Thyroid gland (tissue), 4 donors: Measurements from ENCODE around the gene RELB. TPM values are rescaled to one million over a fixed set of nuclear protein-coding genes. Genes with fewer than 3 reads are reported as not detected.

Source experiments
- DNase-seq, 2 donors: peaks; one replicate each; pipeline ENCODE4 v3.0.0-alpha.2; 2019
- H3K27ac ChIP-seq, 3 donors: fragments of 200-600 bp; sonication (generic); 1 replicate in 2 of 3; 2 replicates in 1 of 3; pipeline ENCODE4 v1.5.1; 2016 to 2019; ENCODE audit warnings: mild to moderate bottlenecking in 1 of 3, moderate library complexity in 1 of 3
- H3K27me3 ChIP-seq: fragments of 200-600 bp; sonication (generic); one replicate; pipeline ENCODE4 v1.5.1; 2019
- H3K36me3 ChIP-seq, 2 donors: fragments of 200-600 bp; sonication (generic); one replicate each; pipeline ENCODE4 v1.5.1; 2016 to 2019
- H3K4me1 ChIP-seq, 2 donors: fragments of 200-600 bp; sonication (generic); one replicate each; pipeline ENCODE4 v1.5.1; 2017 to 2019
- H3K4me3 ChIP-seq, 3 donors: fragments of 200-600 bp; sonication (generic); replicated peaks in 1 of 3; 1 replicate in 2 of 3; 2 replicates in 1 of 3; pipeline ENCODE4 v1.5.1; 2016; ENCODE audit warnings: mild to moderate bottlenecking in 1 of 3
- H3K9me3 ChIP-seq: fragments of 200-600 bp; sonication (generic); one replicate; pipeline ENCODE4 v1.5.1; 2017
- CTCF ChIP-seq, 6 experiments: fragments of 200-600 bp in 3 of 6; fragments of 450-650 bp in 3 of 6; sonication (generic) in 3 of 6; IDR thresholded peaks; one replicate each; pipeline ENCODE4 v1.5.1; 2016 to 2019; ENCODE audit warnings: antibody characterized with exemption in 6 of 6, mild to moderate bottlenecking in 2 of 6, inconsistent platforms in 1 of 6, moderate library complexity in 1 of 6
- POLR2A ChIP-seq, 2 donors: fragments of 450-650 bp; IDR thresholded peaks; one replicate each; pipeline ENCODE4 v1.6.1; 2017; ENCODE audit warnings: antibody characterized with exemption in 2 of 2, mild to moderate bottlenecking in 2 of 2, moderate library complexity in 1 of 2
- WGBS, 2 donors: methylation state at CpG; one replicate each; pipeline ENCODE4 v1.1.5; 2017; 5-methylcytosine and 5-hydroxymethylcytosine counted together
- intact Hi-C: fragments of 100-400 bp; cut with DNase I; formaldehyde crosslinking; loops from one replicate; pipeline ENCODE4 v1.15.1; 2023
- total RNA-seq, 4 donors: library from RNA; depleted of rRNA; stranded (reverse); fragments of >200 nt; gene quantifications; one replicate each; pipeline ENCODE4 v1.2.3, GENCODE V29; 2016

The RELB gene
- total RNA-seq, 4 donors from 2014 or later = 6.7 to 11.3 (median 9.1) TPM

- TF ChIP-seq POLR2A (IDR thresholded peaks at IDR 0.05) (no peak), CTCF (IDR thresholded peaks at IDR 0.05) (no peak)
- peaks cover 35 to 40% of the 10 kb centered on the region in 2 donors for H3K36me3 ChIP-seq
- no peaks in the 10 kb centered on the region for H3K27me3 ChIP-seq
- H3K4me3 ChIP-seq = peak overlapping the region in 2 of 3 donors; percentile 57 to 75
- intact Hi-C loops = no loop called here
- H3K27ac ChIP-seq = no peak overlapping the region
- peaks cover 12 to 26% of the 10 kb centered on the region in 2 donors for H3K4me1 ChIP-seq
- DNase-seq = no peak
- 78 to 84% methylated on average over 19 of the region's 19 CpGs for WGBS, 2 donors
- H3K9me3 ChIP-seq = no peaks in the 10 kb centered on the region
Measured at GRCh38 chr19:45040059-45040771, 39.0 kb downstream of the RELB start.

- Histone ChIP-seq H3K9me3 (no peaks in the 10 kb centered on the region), H3K4me1 (peaks cover 12 to 26% of the 10 kb centered on the region in 2 donors), H3K4me3 (no peak overlapping the region), H3K27me3 (no peaks in the 10 kb centered on the region), H3K36me3 (peaks cover 38 to 48% of the 10 kb centered on the region in 2 donors), H3K27ac (no peak overlapping the region)
- WGBS, 2 donors = 90 to 91% methylated on average over 6 of the region's 6 CpGs
- no peak for DNase-seq
- no peak for TF ChIP-seq CTCF (IDR thresholded peaks at IDR 0.05)
- TF ChIP-seq POLR2A (IDR thresholded peaks at IDR 0.05) = no peak
- intact Hi-C loops = no loop called here
Measured at GRCh38 chr19:45041125-45041524, 39.9 kb downstream of the RELB start.

GRCh38 chr19:45045671-45046353, 44.5 kb downstream of the RELB start:
- Histone ChIP-seq H3K4me3 (no peak overlapping the region), H3K36me3 (peaks cover 34 to 47% of the 10 kb centered on the region in 2 donors), H3K4me1 (peaks cover 0 to 11% of the 10 kb centered on the region in 2 donors), H3K9me3 (no peaks in the 10 kb centered on the region), H3K27ac (no peak overlapping the region), H3K27me3 (no peaks in the 10 kb centered on the region)
- no peak for DNase-seq
- 84 to 86% methylated on average over 11 to 12 of the region's 14 CpGs for WGBS, 2 donors
- intact Hi-C loops = no loop called here
- no peak for TF ChIP-seq CTCF (IDR thresholded peaks at IDR 0.05)
- no peak for TF ChIP-seq POLR2A (IDR thresholded peaks at IDR 0.05)

GRCh38 chr19:45046355-45046754, 45.1 kb downstream of the RELB start:
- 92% methylated on average over 7 of the region's 7 CpGs for WGBS, 2 donors
- no peak overlapping the region for H3K4me3 ChIP-seq
- no peak overlapping the region for H3K27ac ChIP-seq
- intact Hi-C loops = no loop called here
- DNase-seq = no peak
- peaks cover 30 to 42% of the 10 kb centered on the region in 2 donors for H3K36me3 ChIP-seq
- TF ChIP-seq CTCF (IDR thresholded peaks at IDR 0.05) (no peak), POLR2A (IDR thresholded peaks at IDR 0.05) (no peak)
- H3K27me3 ChIP-seq = no peaks in the 10 kb centered on the region
- H3K4me1 ChIP-seq = peaks cover 0 to 7% of the 10 kb centered on the region in 2 donors
- H3K9me3 ChIP-seq = no peaks in the 10 kb centered on the region
